Measurements from ENCODE around the gene SLC25A17.
"Not testable (repeated sequence)": the region's sequence is repeated elsewhere in the genome, so short reads cannot be mapped to it uniquely, and the experiment has no call there.

The SLC25A17 gene

DNA sequence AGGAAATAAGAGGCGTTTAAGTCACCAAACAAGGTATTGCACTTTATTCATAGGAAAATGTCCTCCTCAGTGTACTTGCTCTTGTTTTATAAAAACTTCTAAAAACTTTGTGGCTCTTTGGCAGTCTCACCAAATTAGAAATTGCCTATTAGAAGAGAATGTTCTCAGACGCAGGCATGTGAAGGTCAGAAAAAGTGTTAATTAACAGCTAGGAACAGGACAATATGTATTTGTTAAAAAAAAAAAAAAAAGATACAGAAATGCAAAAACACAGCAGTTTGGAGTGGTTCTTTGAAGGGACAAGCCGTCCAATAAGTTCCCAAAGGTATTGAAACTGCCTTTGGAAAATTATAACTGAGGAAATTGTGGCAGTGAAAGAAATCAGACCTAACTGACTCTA, 67.9 kb downstream of the SLC25A17 start:
- no peak for DNase-seq

- DNase-seq: no peak
These were observed 69.3 kb downstream of the SLC25A17 start for GRCh38 chr22:40749829-40750228.

GRCh38 chr22:40748388-40749355, 70.5 kb downstream of the SLC25A17 start:
- DNase-seq: no peak

DNA sequence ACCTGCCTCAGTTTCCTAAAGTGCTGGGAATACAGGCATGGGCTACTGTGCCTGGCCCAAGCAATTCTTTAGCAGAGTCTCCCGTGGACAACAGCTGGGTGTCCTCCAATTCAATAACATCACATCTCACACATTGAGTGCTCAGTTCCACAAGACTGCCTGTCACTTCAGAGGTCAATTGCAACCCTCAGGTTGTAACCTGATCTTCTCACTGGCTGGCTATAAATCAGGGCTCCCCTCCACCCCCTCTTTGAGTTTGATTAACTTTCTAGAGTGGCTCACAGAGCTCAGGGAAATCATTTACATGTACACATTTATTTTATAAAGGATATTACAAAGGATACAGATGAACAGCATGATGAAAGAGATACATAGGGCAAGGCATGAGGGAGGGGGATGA, 71.8 kb downstream of the SLC25A17 start:
- DNase-seq: no peak

DNA sequence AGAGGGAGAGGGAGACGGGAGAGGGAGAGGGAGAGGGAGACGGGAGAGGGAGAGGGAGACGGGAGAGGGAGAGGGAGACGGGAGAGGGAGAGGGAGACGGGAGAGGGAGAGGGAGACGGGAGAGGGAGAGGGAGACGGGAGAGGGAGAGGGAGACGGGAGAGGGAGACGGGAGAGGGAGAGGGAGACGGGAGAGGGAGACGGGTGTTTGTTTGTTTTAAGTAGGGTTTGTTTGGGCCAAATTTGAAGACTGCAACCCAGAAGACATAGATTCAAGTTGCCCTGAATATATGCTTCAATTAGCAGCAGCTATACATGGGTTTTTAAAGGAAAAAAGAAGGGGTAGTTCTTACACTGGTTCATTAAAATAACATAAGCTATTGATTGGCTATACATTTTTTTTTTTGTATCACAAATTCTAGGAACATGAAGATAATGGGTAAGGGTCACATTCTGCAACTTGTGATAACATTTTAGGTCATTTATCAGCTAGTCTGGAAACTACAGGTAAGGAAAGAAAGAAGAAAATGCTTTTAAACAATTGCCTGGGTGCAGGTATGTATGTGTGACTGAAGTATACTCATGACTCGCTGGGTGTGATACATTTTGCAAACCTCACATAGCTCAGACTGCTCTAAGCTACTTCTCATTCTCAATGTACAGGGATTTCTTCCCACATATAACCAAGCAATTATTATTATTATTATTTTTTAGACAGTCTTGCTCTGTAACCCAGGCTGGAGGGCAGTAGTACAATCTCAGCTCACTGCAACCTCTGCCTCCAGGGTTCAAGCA, 72.5 kb downstream of the SLC25A17 start:
- no peak for DNase-seq

GRCh38 chr22:40743768-40744167, 75.4 kb downstream of the SLC25A17 start:
- DNase-seq: no peak

- DNase-seq: no peak
These were observed 78.0 kb downstream of the SLC25A17 start for GRCh38 chr22:40741116-40741515.

DNA sequence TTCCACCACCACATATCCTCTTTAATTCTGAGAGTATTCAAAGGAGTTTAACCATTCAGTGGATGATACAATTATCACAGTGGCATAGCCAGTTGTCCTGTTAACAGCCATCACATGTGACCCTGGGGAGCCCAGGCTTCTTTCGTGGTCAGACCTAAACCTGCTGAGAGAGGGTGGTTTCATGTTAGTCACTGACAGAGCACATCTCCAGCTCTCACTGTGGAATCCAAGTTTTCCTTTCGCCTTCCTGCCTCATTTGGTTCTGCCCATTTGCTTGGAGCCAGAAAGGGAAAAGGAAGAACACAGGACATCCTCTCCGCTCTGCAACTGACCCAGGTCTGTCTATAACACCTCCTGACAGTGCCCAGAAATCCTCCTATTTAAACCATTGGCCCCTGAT, 79.4 kb downstream of the SLC25A17 start:
- DNase-seq: no peak

DNA sequence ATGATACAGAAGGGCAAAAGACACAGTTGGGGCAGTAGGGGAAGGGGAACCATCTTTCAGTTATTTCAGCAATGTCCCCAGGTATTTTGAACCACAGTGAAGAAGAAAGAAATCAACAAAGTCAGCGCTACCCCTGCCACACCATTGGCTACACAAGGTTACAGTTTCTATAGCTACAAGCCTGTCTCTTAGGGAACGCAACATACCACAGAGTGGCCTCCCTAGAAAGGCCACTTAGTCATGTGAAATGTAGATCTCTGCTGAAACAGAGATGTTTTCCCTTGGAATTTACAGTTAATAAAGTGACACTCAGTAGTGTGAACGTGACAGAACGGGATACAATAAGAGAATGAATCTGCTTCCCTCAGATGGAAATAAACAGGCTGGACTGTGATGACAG, 85.2 kb downstream of the SLC25A17 start:
- no peak for DNase-seq

DNA sequence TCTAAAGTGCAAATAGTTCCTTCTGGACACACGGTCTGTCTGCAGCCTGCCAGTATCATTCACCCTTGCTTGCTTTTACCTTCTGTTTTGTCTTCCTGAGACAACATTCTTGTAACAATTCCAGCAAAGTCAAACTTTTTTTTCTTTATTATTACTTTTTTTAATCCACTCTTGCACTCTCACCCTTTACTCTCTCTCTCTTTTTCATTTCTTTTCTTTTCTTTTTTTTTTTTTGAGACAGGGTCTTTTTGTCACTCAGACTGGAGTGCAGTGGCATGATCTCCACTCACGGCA, 86.2 kb downstream of the SLC25A17 start:
- DNase-seq: no peak

- no peak for DNase-seq
These were observed 89.9 kb downstream of the SLC25A17 start for GRCh38 chr22:40729284-40729683.

- no peak for DNase-seq
These were observed 90.4 kb downstream of the SLC25A17 start for GRCh38 chr22:40728731-40729189.

GRCh38 chr22:40727964-40728615, 91.1 kb downstream of the SLC25A17 start:
- DNase-seq: no peak

- DNase-seq: no peak
These were observed 91.8 kb downstream of the SLC25A17 start for GRCh38 chr22:40727070-40727963.

DNA sequence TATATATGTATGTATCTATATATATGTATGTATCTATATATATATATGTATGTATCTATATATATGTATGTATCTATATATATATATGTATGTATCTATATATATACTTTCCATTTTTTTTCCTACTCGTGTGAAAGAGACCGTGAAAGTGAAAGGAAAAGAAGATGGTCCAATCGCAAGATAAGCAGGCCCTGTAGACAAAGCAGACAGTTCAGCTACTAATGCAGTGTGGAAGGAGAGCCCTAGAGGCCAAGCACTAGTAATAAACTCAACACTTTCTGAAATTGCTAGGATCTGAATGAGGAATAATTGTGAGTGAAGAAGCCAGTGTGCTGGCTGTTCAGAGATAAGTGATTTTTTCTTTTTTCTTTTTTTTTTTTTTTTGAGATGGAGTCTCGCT, 92.6 kb downstream of the SLC25A17 start:
- DNase-seq: no peak

DNA sequence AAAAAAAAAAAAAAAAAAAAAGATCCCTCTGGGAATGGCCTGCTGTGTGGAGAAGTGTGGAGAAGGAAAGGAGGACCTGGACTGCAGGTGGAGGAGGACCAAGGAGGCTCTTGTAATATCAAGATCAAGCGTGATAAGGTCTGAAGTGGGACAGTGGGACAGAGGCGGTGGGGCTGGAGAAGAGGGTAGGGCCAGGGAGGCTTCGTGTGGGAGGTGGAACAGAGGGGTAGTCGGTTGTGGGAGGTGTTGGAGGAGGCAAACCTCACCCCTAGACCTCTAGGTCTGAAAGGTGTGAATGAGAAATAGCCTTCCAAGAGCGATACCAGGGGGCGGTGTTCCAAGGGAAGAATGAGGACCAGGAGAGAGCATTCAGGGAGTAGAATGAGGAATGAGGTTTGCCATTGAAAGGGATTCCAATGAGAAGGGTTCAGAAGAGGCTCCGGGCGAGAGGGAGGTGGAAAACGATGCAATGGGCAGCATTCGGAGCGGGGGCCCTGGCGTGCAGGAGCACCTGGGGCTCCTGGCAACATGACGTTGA, 95.7 kb downstream of the SLC25A17 start:
- DNase-seq: no peak

- DNase-seq: no peak
These were observed 97.9 kb downstream of the SLC25A17 start for GRCh38 chr22:40721266-40721665.

DNA sequence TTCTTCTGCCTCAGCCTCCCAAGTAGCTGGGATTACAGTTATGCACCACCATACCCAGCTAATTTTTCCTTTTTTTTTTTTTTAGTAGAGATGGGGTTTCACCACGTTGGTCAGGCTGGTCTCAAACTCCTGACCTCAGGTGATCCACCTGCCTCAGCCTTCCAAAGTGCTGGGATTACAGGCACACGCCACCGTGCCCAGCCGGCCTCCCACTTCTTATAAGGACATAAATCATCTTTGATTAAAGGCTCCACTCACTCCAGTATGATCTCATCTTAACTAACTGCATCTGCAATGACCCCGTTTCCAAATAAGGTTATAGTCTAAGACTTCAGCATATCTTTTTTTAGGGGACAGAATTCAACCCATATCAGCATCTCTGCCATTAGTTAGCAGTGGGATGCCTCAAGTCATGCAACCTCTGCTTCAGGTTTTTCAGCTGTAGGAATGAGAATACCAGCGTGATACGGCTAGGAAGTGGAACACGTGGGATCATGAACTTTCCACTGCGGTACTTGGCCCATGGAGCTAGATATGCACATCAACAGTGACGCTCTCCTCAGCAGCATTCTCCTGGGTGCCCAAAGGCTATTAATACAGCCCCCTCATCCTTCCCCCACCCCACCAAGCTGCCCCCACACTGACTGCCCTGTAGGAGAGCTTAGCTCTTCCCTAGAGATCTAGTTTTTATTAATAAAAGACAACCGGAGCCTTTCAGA, 98.4 kb downstream of the SLC25A17 start:
- no peak for DNase-seq

DNA sequence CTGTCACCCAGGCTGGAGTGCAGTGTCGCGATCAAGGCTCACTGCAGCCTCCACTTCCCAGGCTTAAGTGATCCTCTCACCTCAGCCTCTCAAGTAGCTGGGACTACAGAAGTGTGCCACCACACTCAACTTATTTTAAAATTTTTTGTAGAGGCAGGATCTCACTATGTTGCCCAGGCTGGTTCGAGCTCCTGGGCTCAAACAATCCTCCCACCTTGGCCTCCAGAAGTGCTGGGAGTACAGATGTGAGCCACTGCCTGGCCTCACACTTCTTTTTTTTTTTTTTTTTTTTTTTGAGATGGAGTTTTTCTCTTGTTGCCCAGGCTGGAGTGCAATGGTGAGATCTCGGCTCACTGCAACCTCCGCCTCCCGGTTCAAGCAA, 99.0 kb downstream of the SLC25A17 start:
- not testable (repeated sequence) for DNase-seq
